HG03280 (cell line): ENCODE results near the gene ZNF554.
"Not testable (repeated sequence)": the region's sequence is repeated elsewhere in the genome, so short reads cannot be mapped to it uniquely, and the experiment has no call there.

Source experiments
- ATAC-seq: cut with Tn5 transposase; IDR thresholded peaks from one replicate; pipeline ENCODE4 v1.9.1; 2021; ENCODE audit warnings: mild to moderate bottlenecking, moderate library complexity; ENCODE audit not compliant: unreplicated experiment

The ZNF554 gene

GRCh38 chr19:2865334-2866100 is 45.8 kb downstream of the ZNF554 start:
- ATAC-seq: no peak

GRCh38 chr19:2866495-2867024 is 46.9 kb downstream of the ZNF554 start:
- no peak for ATAC-seq

DNA sequence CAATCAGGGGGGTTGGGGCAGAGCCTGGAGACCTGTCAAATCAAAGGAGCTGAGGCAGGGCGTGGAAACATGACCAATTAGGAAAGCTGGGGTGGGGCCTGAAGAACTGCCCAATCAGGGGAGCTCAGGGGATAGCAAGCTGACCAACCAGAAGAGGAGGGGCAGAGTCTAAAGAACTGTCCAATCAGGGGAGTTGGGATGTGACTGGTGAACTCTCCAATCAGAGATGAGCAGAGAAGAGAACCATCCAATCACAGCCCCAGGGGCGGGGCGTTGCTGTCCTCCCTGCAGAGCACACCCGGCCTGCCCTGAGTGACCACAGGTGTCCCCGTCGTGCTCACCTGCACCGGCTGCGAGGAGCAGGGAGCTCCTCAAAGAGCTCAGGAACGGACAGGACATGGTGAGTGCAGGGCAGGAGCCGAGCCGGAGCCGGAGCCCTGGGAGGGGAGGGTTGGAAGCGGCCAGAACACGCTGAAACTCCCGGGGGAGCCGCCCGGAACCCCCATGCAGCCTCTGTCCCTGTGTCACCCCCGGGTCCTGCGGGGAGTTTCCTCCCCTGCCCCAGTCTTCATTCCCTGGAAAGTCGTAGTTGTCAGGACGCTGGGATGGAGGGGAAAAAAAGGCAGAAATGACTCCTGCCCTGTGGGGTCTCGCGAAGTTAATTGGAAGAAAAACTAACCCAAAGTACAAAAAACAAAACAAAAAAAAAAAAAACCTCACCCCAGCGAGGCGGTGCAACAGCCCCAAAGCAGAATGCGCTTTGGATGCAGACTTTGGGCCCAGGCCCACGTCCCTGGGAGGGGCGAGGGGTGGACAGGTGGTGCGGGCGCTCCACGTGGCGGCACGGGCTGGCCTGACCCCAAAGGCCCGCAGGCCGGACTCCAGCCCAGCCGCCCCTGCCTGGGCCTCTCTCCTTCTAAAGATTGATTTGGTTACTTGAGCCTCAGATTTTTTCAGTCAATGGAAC is 47.6 kb downstream of the ZNF554 start, which contains the start of gene ZNF556:
TSS of gene ZNF556 (plus strand) at position 311 of the 967 bp plus-strand sequence. CDS start at position 398, 87 bp downstream.
- ATAC-seq: no peak

GRCh38 chr19:2869618-2870017 is 50.0 kb downstream of the ZNF554 start:
- no peak for ATAC-seq

DNA sequence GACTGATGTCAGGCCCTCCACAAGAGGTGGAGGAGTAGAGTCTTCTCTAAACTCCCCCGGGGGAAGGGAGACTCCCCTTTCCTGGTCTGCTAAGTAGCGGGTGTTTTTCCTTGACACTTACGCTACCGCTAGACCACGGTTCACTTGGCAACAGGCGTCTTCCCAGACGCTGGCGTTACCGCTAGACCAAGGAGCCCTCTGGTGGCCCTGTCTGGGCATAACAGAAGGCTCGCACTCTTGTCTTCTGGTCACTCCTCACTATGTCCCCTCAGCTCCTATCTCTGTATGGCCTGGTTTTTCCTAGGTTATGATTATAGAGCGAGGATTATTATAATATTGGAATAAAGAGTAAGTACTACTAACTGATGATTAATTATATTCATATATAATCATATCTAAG is 52.5 kb downstream of the ZNF554 start:
- not testable (repeated sequence) for ATAC-seq

GRCh38 chr19:2877398-2878331 is 58.0 kb downstream of the ZNF554 start:
- ATAC-seq: no peak

DNA sequence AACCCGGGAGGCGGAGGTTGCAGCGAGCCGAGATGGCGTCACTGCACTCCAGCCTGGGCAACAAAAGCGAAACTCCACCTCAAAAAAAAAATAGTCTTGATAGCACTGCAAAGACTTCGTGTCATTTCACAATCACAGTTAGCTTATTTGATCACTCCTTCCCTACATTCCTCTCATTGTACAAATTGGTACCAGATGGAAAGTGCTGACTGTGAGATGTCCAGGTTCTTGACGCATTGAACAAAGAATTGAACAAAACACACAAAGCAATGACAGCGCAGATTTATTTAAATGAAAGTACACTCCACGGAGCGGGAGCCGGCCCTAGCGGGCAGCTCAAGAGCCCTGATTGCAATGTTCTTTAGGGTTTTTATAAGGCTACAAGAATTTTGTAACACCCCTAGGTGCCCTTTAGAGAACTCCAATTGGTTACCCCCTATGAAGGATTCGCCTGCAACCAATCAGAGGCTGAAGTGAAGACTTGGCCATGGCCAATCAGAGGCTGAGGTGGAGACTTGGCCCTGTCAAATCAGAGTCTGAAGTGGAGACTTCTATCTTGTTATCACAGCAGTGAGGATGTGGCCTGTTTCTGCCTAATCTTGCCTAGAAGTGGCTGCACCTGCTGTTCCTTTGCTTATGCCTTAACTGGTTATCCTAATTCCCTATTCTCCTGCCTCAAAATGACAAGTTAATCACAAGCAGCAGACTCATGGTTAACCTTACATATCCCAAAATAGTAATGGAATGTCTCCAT is 64.2 kb downstream of the ZNF554 start:
- ATAC-seq: no peak

DNA sequence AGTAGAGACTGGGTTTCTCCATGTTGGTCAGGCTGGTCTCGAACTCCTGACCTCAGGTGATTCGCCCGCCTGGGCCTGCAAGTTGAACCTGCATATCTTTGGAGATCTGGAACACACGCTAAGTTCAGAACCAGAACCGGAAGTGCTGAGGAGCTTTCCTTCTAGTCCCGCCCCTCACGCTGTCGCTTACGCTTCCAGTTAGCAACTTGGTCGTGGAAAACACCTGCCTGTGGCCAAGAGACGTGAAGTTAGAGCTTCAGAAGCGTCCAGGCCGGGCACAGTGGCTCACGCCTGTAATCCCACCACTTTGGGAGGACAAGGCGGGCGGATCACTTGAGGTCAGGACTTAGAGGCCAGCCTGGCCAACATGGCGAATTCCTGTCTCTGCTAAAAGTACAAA is 66.1 kb downstream of the ZNF554 start:
- no peak for ATAC-seq
